H1 (cell line): Measurements from ENCODE around the gene RAB9B. TPM values are rescaled to one million over a fixed set of nuclear protein-coding genes. Genes with fewer than 3 reads are reported as not detected.

ENCODE experiments used
- CTCF ChIA-PET: fragments of 300-600 bp; sonication (Branson Sonifier 250); formaldehyde crosslinking; loops from one replicate; lab custom pipeline; 2021; ENCODE audit not compliant: partially characterized antibody; lab: Charles Lee
- POLR2A ChIA-PET: fragments of 300-600 bp; sonication (Branson Sonifier 250); formaldehyde crosslinking; loops from one replicate; lab custom pipeline; 2021; ENCODE audit warnings: inconsistent platforms; ENCODE audit not compliant: partially characterized antibody; lab: Charles Lee
- DNase-seq, 2 experiments: peaks; one replicate each; pipeline versions ENCODE4 v3.0.0 to v3.0.0-alpha.2; 2010 to 2022; ENCODE audit warnings: low spot score in 2 of 2, low read depth in 1 of 2, mixed read lengths in 1 of 2
- FAIRE-seq: peaks from 2 replicates; lab custom pipeline; 2011; peaks lifted over from hg19 to GRCh38; lab: Jason Lieb, UNC
- H2AFZ ChIP-seq: 2 replicates; pipeline ENCODE4 v1.8.1; 2012; ENCODE audit warnings: low read length, inconsistent platforms
- H2AK5ac ChIP-seq: 2 replicates; pipeline ENCODE4 v1.6.1; 2013; ENCODE audit warnings: low read depth, low read length
- H2BK120ac ChIP-seq: replicated peaks from 2 replicates; pipeline ENCODE3; 2013; ENCODE audit warnings: low read depth, low read length, inconsistent platforms
- H2BK12ac ChIP-seq: 2 replicates; pipeline ENCODE4 v1.6.1; 2013; ENCODE audit warnings: low read depth, low read length
- H2BK15ac ChIP-seq: 2 replicates; pipeline ENCODE4 v1.6.1; 2013; ENCODE audit warnings: low read length
- H2BK20ac ChIP-seq: 2 replicates; pipeline ENCODE4 v1.6.1; 2013; ENCODE audit warnings: low read length
- H2BK5ac ChIP-seq: 2 replicates; pipeline ENCODE4 v1.6.1; 2013; ENCODE audit warnings: low read depth, low read length
- H3K14ac ChIP-seq: 2 replicates; pipeline ENCODE4 v1.6.1; 2013; ENCODE audit warnings: inconsistent platforms; ENCODE audit not compliant: insufficient read length
- H3K18ac ChIP-seq: 2 replicates; pipeline ENCODE4 v1.6.1; 2013; ENCODE audit warnings: low read length; ENCODE audit errors: extremely low read depth
- H3K23ac ChIP-seq: 2 replicates; pipeline ENCODE4 v1.6.1; 2013; ENCODE audit warnings: inconsistent platforms; ENCODE audit not compliant: insufficient read length
- H3K23me2 ChIP-seq: 2 replicates; pipeline ENCODE4 v1.6.1; 2013; ENCODE audit warnings: low read depth, low read length
- H3K27ac ChIP-seq: 2 replicates; pipeline ENCODE4 v1.6.1; 2011; ENCODE audit warnings: low read depth, low read length, inconsistent platforms
- H3K27me3 ChIP-seq, 4 experiments: replicated peaks in 1 of 4; 1 replicate in 1 of 4; 2 replicates in 3 of 4; pipeline versions ENCODE4 v1.6.1 to v1.8.1; 2011 to 2013; ENCODE audit warnings: low read length in 3 of 4, mild to moderate bottlenecking in 3 of 4, inconsistent platforms in 2 of 4, mixed read lengths in 2 of 4, moderate library complexity in 1 of 4; ENCODE audit not compliant: control insufficient read depth in 3 of 4, insufficient read depth in 3 of 4; ENCODE audit errors: extremely low read depth in 1 of 4
- H3K36me3 ChIP-seq, 4 experiments: 2 replicates each; pipeline versions ENCODE4 v1.6.1 to v1.8.1; 2011 to 2013; ENCODE audit warnings: mild to moderate bottlenecking in 4 of 4, low read length in 3 of 4, moderate library complexity in 2 of 4, control low read depth in 1 of 4, inconsistent platforms in 1 of 4; ENCODE audit not compliant: insufficient read depth in 4 of 4, control insufficient read depth in 2 of 4
- H3K4ac ChIP-seq: replicated peaks from 2 replicates; pipeline ENCODE3; 2013; ENCODE audit warnings: low read length, low read depth, mixed read lengths, inconsistent platforms; ENCODE audit not compliant: insufficient read length
- H3K4me1 ChIP-seq, 4 experiments: replicated peaks in 1 of 4; 1 replicate in 1 of 4; 2 replicates in 3 of 4; pipeline versions ENCODE4 v1.6.1 to v1.8.1; 2011 to 2013; ENCODE audit warnings: low read length in 3 of 4, inconsistent platforms in 2 of 4, mixed read lengths in 1 of 4; ENCODE audit not compliant: insufficient read depth in 4 of 4, control insufficient read depth in 3 of 4
- H3K4me2 ChIP-seq, 2 experiments: 2 replicates each; pipeline versions ENCODE4 v1.6.1 to v1.8.1; 2011 to 2013; ENCODE audit warnings: low read depth in 2 of 2, low read length in 2 of 2, control low read depth in 1 of 2, inconsistent platforms in 1 of 2, mild to moderate bottlenecking in 1 of 2; ENCODE audit not compliant: insufficient read depth in 1 of 2
- H3K4me3 ChIP-seq, 4 experiments: fragments of 200-600, 300-600 bp in 1 of 4; sonication (generic), shearing (Covaris generic), sonication (Bioruptor Twin) in 1 of 4; 2 replicates each; pipeline versions ENCODE4 v1.5.1 to v1.8.1; 2011 to 2016; ENCODE audit warnings: low read length in 4 of 4, low read depth in 3 of 4, control low read depth in 2 of 4, inconsistent platforms in 2 of 4, mild to moderate bottlenecking in 2 of 4, mixed read lengths in 1 of 4, moderate library complexity in 1 of 4; ENCODE audit not compliant: insufficient read depth in 2 of 4; ENCODE audit errors: extremely low read depth in 1 of 4
- H3K56ac ChIP-seq: replicated peaks from 2 replicates; pipeline ENCODE3; 2013; ENCODE audit warnings: low read depth, mild to moderate bottlenecking, mixed read lengths, low read length, inconsistent platforms; ENCODE audit not compliant: insufficient read length
- H3K79me1 ChIP-seq: 2 replicates; pipeline ENCODE4 v1.6.1; 2013; ENCODE audit warnings: low read depth, low read length, control low read depth
- H3K79me2 ChIP-seq, 2 experiments: 2 replicates each; pipeline versions ENCODE4 v1.6.1 to v1.8.1; 2012 to 2013; ENCODE audit warnings: low read length in 2 of 2, mild to moderate bottlenecking in 2 of 2, inconsistent platforms in 1 of 2; ENCODE audit not compliant: insufficient read depth in 2 of 2, control insufficient read depth in 1 of 2
- H3K9ac ChIP-seq, 4 experiments: replicated peaks in 1 of 4; 1 replicate in 1 of 4; 2 replicates in 3 of 4; pipeline versions ENCODE4 v1.6.1 to v1.8.1; 2011 to 2013; ENCODE audit warnings: low read depth in 3 of 4, low read length in 3 of 4, control low read depth in 2 of 4, mild to moderate bottlenecking in 2 of 4, moderate library complexity in 2 of 4, inconsistent platforms in 1 of 4; ENCODE audit errors: extremely low read depth in 1 of 4
- H3K9me3 ChIP-seq, 2 experiments: 2 replicates each; pipeline versions ENCODE4 v1.6.1 to v1.8.1; 2012 to 2013; ENCODE audit warnings: mild to moderate bottlenecking in 2 of 2, moderate library complexity in 2 of 2, control low read depth in 1 of 2, inconsistent platforms in 1 of 2, low read depth in 1 of 2, low read length in 1 of 2, mixed read lengths in 1 of 2; ENCODE audit not compliant: insufficient read depth in 2 of 2
- H4K20me1 ChIP-seq, 2 experiments: replicated peaks in 1 of 2; 2 replicates each; pipeline versions ENCODE3 to v1.8.1; 2011 to 2013; ENCODE audit warnings: inconsistent platforms in 2 of 2, low read length in 2 of 2, mild to moderate bottlenecking in 1 of 2; ENCODE audit not compliant: insufficient read depth in 2 of 2, control insufficient read depth in 1 of 2
- H4K5ac ChIP-seq: 2 replicates; pipeline ENCODE4 v1.6.1; 2013; ENCODE audit warnings: low read length, low read depth, mixed read lengths, inconsistent platforms; ENCODE audit not compliant: insufficient read length
- H4K8ac ChIP-seq: 2 replicates; pipeline ENCODE4 v1.8.0; 2013; ENCODE audit warnings: mild to moderate bottlenecking, moderate library complexity, low read length, inconsistent platforms; ENCODE audit not compliant: insufficient read depth; ENCODE audit errors: extremely low read depth
- H4K91ac ChIP-seq: replicated peaks from 2 replicates; pipeline ENCODE3; 2013; ENCODE audit warnings: low read length, mixed read lengths, inconsistent platforms; ENCODE audit not compliant: insufficient read length
- EP300 ChIP-seq, 2 experiments: IDR thresholded peaks; 1 replicate in 1 of 2; 2 replicates in 1 of 2; pipeline ENCODE4 v1.6.1; 2011 to 2012; ENCODE audit warnings: low read depth in 2 of 2, low read length in 2 of 2, mild to moderate bottlenecking in 2 of 2, borderline replicate concordance in 1 of 2, inconsistent platforms in 1 of 2, moderate library complexity in 1 of 2
- EZH2 ChIP-seq: fragments of 200-600 bp; sonication (generic); IDR thresholded peaks from 2 replicates; pipeline ENCODE4 v1.7.1; 2012; ENCODE audit warnings: low read depth, mild to moderate bottlenecking, moderate library complexity, low read length, inconsistent platforms; ENCODE audit not compliant: severe bottlenecking
- HDAC6 ChIP-seq: IDR thresholded peaks from one replicate; pipeline ENCODE4 v1.7.1; 2012; ENCODE audit warnings: low read depth, mild to moderate bottlenecking, inconsistent platforms, low read length, moderate library complexity
- JUN ChIP-seq: IDR thresholded peaks from 2 replicates; pipeline ENCODE4 v1.6.1; 2011; ENCODE audit warnings: low read depth, mild to moderate bottlenecking, improper control_type of control experiment, low read length
- KDM5A ChIP-seq: fragments of 200-600 bp; IDR thresholded peaks from 2 replicates; pipeline ENCODE4 v1.7.1; 2012; ENCODE audit warnings: mild to moderate bottlenecking, low read length, inconsistent platforms, mixed read lengths
- MAFK ChIP-seq: IDR thresholded peaks from 2 replicates; pipeline ENCODE4 v1.6.1; 2012; ENCODE audit warnings: low read depth, mild to moderate bottlenecking, improper control_type of control experiment, low read length
- NRF1 ChIP-seq: IDR thresholded peaks from 2 replicates; pipeline ENCODE4 v1.6.1; 2011; ENCODE audit warnings: mild to moderate bottlenecking, low read depth, low read length, improper control_type of control experiment
- POU5F1 ChIP-seq: IDR thresholded peaks from 2 replicates; pipeline ENCODE4 v1.6.1; 2011; ENCODE audit warnings: low read depth, mild to moderate bottlenecking, low read length, moderate library complexity
- SIRT6 ChIP-seq: IDR thresholded peaks from one replicate; pipeline ENCODE4 v1.7.1; 2012; ENCODE audit warnings: low read length, inconsistent platforms
- TEAD4 ChIP-seq: IDR thresholded peaks from 2 replicates; pipeline ENCODE4 v1.6.1; 2012; ENCODE audit warnings: low read depth, low read length, inconsistent platforms, mixed read lengths
- WGBS, 2 experiments: shearing (Covaris generic) in 1 of 2; methylation state at CpG; one replicate each; pipeline versions ENCODE4 v1.1.6 to v1.1.7; 2013 to 2015; ENCODE audit warnings: low lambda C conversion rate in 2 of 2, mixed read lengths in 2 of 2, inconsistent platforms in 1 of 2, low coverage in 1 of 2, missing lambda C conversion rate in 1 of 2; ENCODE audit not compliant: insufficient replicate concordance in 2 of 2, insufficient coverage in 1 of 2, insufficient read length in 1 of 2; ENCODE audit errors: extremely low coverage in 1 of 2, missing lambda C conversion rate in 1 of 2; 5-methylcytosine and 5-hydroxymethylcytosine counted together
- polyA plus RNA-seq, 7 experiments: library from polyadenylated mRNA; depleted of rRNA in 3 of 7; stranded (reverse) in 5 of 7; unstranded in 2 of 7; fragments of >200 nt in 5 of 7; fragments of 200-250 nt in 2 of 7; gene quantifications; 1 replicate in 5 of 7; 2 replicates in 1 of 7; 4 replicates in 1 of 7; pipeline versions ENCODE4 v1.2.1 to v1.2.3, GENCODE V29; 2011 to 2013; ENCODE audit warnings: missing spikeins in 2 of 7, mixed read lengths in 2 of 7
- total RNA-seq: library from RNA; stranded (reverse); fragmentation: NEBNext Ultra II Directional; extraction: Animal tissue kit (Norgen Biotek cat#: 25700); gene quantifications from 2 replicates; pipeline ENCODE4 v1.2.1, GENCODE V29; 2021
- TF ChIP-seq, protein P1 (sequence below): IDR thresholded peaks from 2 replicates; pipeline ENCODE4 v1.6.1; 2012; ENCODE audit warnings: low read length, inconsistent platforms
- TF ChIP-seq, protein P2 (sequence below): IDR thresholded peaks from 2 replicates; pipeline ENCODE4 v1.6.1; 2012; ENCODE audit warnings: inconsistent platforms

Gene RAB9B
- total and polyA plus RNA-seq, 2 of the 8 experiments (the other 6 are each of a cell fraction or from before 2014, with no cell fraction given) = 0.26 to 0.56 TPM

GRCh38 chrX:103783196-103783595, 48.9 kb downstream of the RAB9B start:
- Histone ChIP-seq H2BK12ac (no peak overlapping the region), H3K79me2 (no peaks in the 10 kb centered on the region), H3K27ac (no peak overlapping the region), H2BK120ac (no peak overlapping the region), H3K23ac (no peak overlapping the region), H4K8ac (no peak overlapping the region), H3K14ac (no peak overlapping the region), H3K4me3 (no peak overlapping the region), H3K4me1 (no peaks in the 10 kb centered on the region), H2AK5ac (no peak overlapping the region), H3K79me1 (no peaks in the 10 kb centered on the region), H3K18ac (no peak overlapping the region), H4K5ac (no peak overlapping the region), H2BK20ac (no peak overlapping the region), H3K27me3 (no peaks in the 10 kb centered on the region), H3K23me2 (no peaks in the 10 kb centered on the region), H4K20me1 (no peaks in the 10 kb centered on the region), H3K4ac (no peak overlapping the region), H2BK5ac (no peak overlapping the region), H2BK15ac (no peak overlapping the region), H2AFZ (no peak overlapping the region), H4K91ac (no peak overlapping the region), H3K9me3 (no peaks in the 10 kb centered on the region), H3K36me3 (peaks cover 4 to 58% (median 23%) of the 10 kb centered on the region in 4 experiments; a peak in 6 of 8 replicates), H3K56ac (no peak overlapping the region), H3K9ac (no peak overlapping the region), H3K4me2 (no peak overlapping the region)
- CTCF ChIA-PET = interaction anchor here (0.7 to 1.0 kb wide), 2 partner anchors 15 to 72 kb away, joined by 3 to 4 read pairs; partner anchors contain the start of gene TMEM31
- FAIRE-seq (no peak), DNase-seq (no peak)
- 92% methylated on average over 3 of the region's 3 CpGs; no CpG with 5 or more reads in 1 of the 2 experiments for WGBS, 2 experiments
- POLR2A ChIA-PET = interaction anchor here (0.8 to 4.2 kb wide), 4 partner anchors 10 to 20 kb away, joined by 3 to 16 read pairs (median 6); no protein-coding TSS in a partner anchor
- no peak for TF ChIP-seq HDAC6
- no peak for TF ChIP-seq NRF1
- TF ChIP-seq JUN = no peak
- TF ChIP-seq TEAD4 = no peak
- TF ChIP-seq EP300 (IDR thresholded peaks at IDR 0.05; ENCODE audit: borderline replicate concordance in 1 of 2, low read depth in 2 of 2, low read length in 2 of 2) = no peak
- no peak for TF ChIP-seq SIRT6
- no peak for TF ChIP-seq POU5F1
- no peak for TF ChIP-seq EZH2
- TF ChIP-seq KDM5A = no peak
- TF ChIP-seq, protein P1, sequence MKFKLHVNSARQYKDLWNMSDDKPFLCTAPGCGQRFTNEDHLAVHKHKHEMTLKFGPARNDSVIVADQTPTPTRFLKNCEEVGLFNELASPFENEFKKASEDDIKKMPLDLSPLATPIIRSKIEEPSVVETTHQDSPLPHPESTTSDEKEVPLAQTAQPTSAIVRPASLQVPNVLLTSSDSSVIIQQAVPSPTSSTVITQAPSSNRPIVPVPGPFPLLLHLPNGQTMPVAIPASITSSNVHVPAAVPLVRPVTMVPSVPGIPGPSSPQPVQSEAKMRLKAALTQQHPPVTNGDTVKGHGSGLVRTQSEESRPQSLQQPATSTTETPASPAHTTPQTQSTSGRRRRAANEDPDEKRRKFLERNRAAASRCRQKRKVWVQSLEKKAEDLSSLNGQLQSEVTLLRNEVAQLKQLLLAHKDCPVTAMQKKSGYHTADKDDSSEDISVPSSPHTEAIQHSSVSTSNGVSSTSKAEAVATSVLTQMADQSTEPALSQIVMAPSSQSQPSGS = no peak
- no peak for TF ChIP-seq MAFK
- TF ChIP-seq, protein P2, sequence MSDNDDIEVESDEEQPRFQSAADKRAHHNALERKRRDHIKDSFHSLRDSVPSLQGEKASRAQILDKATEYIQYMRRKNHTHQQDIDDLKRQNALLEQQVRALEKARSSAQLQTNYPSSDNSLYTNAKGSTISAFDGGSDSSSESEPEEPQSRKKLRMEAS = no peak
